IPS DF 19.7 (cell line): ENCODE results near the gene SERINC3.
"Not testable (repeated sequence)": the region's sequence is repeated elsewhere in the genome, so short reads cannot be mapped to it uniquely, and the experiment has no call there.

Experiments used
- DNase-seq: peaks from one replicate; pipeline ENCODE4 v3.0.0-alpha.2; 2013; ENCODE audit warnings: low read depth, low spot score

SERINC3 gene

GRCh38 chr20:44521484-44522481 is at the start of gene SERINC3:
TSS of gene SERINC3 (minus strand) at chr20:44522070. CDS start at chr20:44521951, 119 bp downstream.
- DNase-seq: peak; percentile 52

DNA sequence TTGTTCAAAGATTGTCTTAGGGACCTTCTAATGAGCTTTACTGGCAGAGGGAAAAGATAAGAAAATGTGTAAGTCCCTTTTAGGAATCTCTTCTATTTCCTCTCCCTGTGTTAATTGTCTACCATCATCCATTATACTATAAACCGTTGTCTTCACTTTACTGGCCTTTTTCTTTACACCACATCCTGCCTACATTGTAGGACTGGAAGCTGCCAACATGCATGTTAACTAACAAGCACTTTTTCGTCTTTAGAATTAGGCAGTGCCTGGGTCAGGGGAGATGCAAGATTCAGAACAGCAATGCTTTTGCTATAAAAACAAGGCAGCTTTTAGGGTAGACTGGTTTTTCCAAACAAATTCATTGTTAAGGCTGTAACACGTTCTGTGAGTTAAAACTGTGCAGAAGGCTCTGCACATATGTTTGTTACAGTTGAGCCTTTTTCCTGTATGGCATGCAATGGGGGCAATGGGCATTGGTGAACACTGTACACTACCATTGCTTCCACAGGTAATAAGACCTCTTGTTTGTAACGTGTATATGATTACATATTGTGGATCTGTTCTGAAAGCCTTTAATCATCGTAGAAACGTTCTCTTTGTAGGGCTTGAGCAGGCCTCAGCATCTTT is 49.6 kb upstream of the SERINC3 start:
- DNase-seq: no peak

GRCh38 chr20:44570367-44570766 is 48.5 kb upstream of the SERINC3 start:
- no peak for DNase-seq

- no peak for DNase-seq
These were observed 44.9 kb upstream of the SERINC3 start for GRCh38 chr20:44566811-44567210.

GRCh38 chr20:44566018-44566417 is 44.1 kb upstream of the SERINC3 start:
- no peak for DNase-seq

GRCh38 chr20:44561876-44562275 is 40.0 kb upstream of the SERINC3 start:
- no peak for DNase-seq

GRCh38 chr20:44560818-44561217 is 38.9 kb upstream of the SERINC3 start:
- DNase-seq: not testable (repeated sequence)

GRCh38 chr20:44560229-44560628 is 38.4 kb upstream of the SERINC3 start:
- no peak for DNase-seq

- no peak for DNase-seq
These were observed 37.4 kb upstream of the SERINC3 start for GRCh38 chr20:44559302-44559701.

DNA sequence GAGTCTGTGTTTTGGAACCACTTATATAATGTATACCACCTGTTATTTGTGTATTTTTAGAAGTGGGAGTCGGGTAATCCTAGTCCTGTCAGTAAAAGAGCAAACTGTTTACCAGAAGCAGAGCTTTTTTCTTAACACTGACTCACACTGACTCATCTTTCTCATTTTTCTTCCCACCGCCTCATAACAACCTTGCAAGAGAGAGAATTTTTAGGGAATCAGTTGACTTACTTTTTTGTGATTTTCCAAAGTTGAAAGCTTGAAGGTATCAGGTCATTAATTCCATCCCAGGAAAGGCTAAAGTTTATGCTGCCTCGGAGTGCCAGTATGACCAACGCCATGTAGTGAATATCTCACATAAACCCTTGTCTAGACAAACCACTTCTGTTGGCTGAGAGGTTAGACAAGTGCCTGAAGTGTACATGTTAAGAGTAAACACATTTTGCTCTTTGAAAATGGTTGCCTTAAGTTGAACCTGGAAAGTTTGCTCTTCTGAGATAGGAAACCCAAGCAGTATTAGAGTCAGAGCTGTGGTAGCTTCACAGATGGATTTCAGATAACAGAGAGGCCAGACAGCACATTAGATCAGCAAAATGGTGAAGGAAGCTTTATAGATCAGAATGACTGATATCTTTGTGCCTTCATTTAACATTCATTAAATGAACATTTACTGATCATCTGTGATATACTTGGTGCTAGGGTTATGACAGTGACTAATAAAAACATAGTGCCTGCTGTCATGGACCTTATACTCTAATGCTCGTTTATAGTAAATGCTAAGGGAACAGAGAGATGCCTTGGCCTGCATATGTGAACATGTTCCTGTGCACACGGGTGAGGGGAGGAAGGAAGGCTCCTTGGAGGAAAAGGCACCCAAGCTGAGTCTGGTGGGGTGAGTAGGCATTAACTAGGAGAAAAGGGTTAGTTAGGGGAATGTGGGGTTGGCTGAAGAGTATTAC is 31.4 kb upstream of the SERINC3 start:
- DNase-seq: no peak

DNA sequence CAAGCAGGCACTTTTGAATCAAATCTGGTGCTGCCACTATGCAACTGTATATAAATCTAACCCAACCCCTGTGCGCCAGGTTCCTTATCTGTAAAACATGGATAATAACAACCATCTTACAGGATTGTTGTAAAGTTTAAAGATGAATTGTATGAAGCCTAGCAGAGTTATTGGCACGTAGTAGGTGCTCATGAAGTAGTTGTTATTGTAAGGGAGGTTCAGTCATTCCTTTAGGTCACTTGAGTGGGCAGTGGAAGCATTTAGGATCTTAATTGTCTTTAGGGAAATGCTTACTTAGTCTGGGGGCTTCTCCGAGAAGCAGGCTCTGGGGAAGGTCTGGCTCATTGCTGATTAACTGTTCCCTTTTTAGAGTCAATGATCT is 30.7 kb upstream of the SERINC3 start:
- DNase-seq: no peak

DNA sequence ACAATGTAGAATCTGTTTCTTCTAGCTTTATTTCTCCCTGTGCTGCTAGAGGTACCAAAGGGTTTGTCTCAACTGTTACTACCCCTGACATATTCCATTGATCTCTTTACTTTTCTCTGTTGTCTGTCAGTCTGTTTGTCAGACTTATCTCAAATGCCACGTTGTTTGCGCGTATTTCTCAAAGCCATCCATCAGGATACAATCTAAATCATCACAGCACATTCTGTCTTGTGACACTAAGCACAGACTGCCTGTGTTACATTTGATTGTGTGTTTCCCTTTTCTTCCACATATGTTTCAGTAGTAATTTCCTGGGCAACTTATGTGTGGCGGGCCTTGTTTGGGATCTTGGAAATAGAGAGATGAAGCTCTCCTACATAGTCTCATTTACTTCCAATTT is 30.2 kb upstream of the SERINC3 start:
- DNase-seq: no peak

DNA sequence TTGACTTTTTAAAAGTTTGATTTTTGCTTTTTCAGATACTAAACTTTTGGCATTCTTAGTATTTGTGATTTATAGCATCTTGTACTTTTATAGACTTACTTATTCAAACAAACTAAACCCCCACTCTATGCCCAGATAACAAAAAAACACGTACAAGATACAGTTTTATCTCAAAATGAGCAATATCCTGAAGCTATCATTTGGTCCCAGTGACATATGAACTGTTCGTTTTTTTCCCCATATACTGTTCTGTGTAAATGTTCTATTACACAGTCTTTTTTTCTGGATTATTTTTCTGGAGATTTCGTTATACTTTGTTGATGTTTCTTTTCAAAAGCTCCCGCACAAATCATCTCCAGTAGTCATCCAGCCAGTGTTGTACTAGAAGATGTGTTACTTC is 27.3 kb upstream of the SERINC3 start:
- no peak for DNase-seq

GRCh38 chr20:44547419-44547818 is 25.5 kb upstream of the SERINC3 start:
- DNase-seq: no peak

GRCh38 chr20:44544263-44544662 is 22.4 kb upstream of the SERINC3 start:
- no peak for DNase-seq

- no peak for DNase-seq
These were observed 21.5 kb upstream of the SERINC3 start for GRCh38 chr20:44543358-44543757.

GRCh38 chr20:44542890-44543289 is 21.0 kb upstream of the SERINC3 start:
- DNase-seq: no peak

- no peak for DNase-seq
These were observed 20.1 kb upstream of the SERINC3 start for GRCh38 chr20:44541992-44542391.

- peak; percentile 25 for DNase-seq
These were observed 19.0 kb upstream of the SERINC3 start for GRCh38 chr20:44540834-44541233.

DNA sequence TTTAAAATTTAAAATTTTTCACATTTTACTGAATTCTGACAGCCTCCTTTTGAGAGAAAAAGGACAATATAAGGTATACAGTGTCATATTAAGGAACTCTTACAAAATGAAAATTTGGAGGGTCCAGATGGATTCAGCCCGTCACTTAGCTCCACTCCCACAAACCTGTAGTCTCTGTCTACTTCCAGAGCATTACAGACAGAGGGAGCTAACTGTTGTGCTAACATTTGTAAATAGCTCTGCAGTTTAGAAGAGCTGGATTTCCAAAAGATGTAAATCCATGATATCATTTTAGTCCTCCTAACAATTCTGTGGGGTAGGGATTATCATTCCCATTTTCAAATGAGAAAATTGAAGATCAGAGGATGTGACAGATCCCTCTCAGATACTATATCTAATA is 16.1 kb upstream of the SERINC3 start:
- no peak for DNase-seq

GRCh38 chr20:44536175-44536574 is 14.3 kb upstream of the SERINC3 start:
- no peak for DNase-seq

GRCh38 chr20:44533928-44534327 is 12.1 kb upstream of the SERINC3 start:
- no peak for DNase-seq
